Esophagus (tissue), 2 donors: ENCODE measurements around the gene VPS13D. TPM values are rescaled to one million over a fixed set of nuclear protein-coding genes. Genes with fewer than 3 reads are reported as not detected.
"Not testable (repeated sequence)": the region's sequence is repeated elsewhere in the genome, so short reads cannot be mapped to it uniquely, and the experiment has no call there.

Source experiments
- H3K27ac ChIP-seq, 2 donors: one replicate each; pipeline ENCODE4 v1.5.1; 2013; ENCODE audit warnings: low read depth in 2 of 2, mild to moderate bottlenecking in 2 of 2, inconsistent platforms in 1 of 2, low read length in 1 of 2, moderate library complexity in 1 of 2
- H3K27me3 ChIP-seq, 2 donors: one replicate each; pipeline ENCODE4 v1.6.1; 2013; ENCODE audit warnings: low read length in 2 of 2, control low read depth in 1 of 2, mild to moderate bottlenecking in 1 of 2; ENCODE audit not compliant: insufficient read depth in 2 of 2, control insufficient read depth in 1 of 2
- H3K36me3 ChIP-seq, 2 donors: one replicate each; pipeline ENCODE4 v1.6.1; 2013; ENCODE audit warnings: low read length in 1 of 2; ENCODE audit not compliant: control insufficient read depth in 2 of 2, insufficient read depth in 2 of 2
- H3K4me1 ChIP-seq, 2 donors: one replicate each; pipeline ENCODE4 v1.6.1; 2013; ENCODE audit warnings: low read length in 1 of 2; ENCODE audit not compliant: control insufficient read depth in 2 of 2, insufficient read depth in 2 of 2
- H3K4me3 ChIP-seq, 2 donors: one replicate each; pipeline ENCODE4 v1.5.1; 2013; ENCODE audit warnings: low read length in 2 of 2, mild to moderate bottlenecking in 2 of 2, low read depth in 1 of 2, moderate library complexity in 1 of 2
- H3K9me3 ChIP-seq, 2 donors: one replicate each; pipeline ENCODE4 v1.6.1; 2013; ENCODE audit warnings: mild to moderate bottlenecking in 2 of 2, low read depth in 1 of 2, low read length in 1 of 2, moderate library complexity in 1 of 2; ENCODE audit not compliant: control insufficient read depth in 2 of 2, insufficient read depth in 1 of 2
- WGBS, 2 donors: extraction: QIAGEN DNeasy Blood & Tissue Kit; methylation state at CpG; one replicate each; pipeline ENCODE4 v1.1.7; 2013; 5-methylcytosine and 5-hydroxymethylcytosine counted together
- polyA plus RNA-seq, 2 donors: library from polyadenylated mRNA; stranded (reverse); fragments of 200-250 nt; gene quantifications; one replicate each; pipeline ENCODE4 v1.2.3, GENCODE V29; 2013
- donor health status: healthy with polysubstance abuse.
- donor health status: Bipolar disorder and iron deficiency.

The VPS13D gene
- polyA plus RNA-seq, 2 donors, result 26.3 to 36.9 TPM

- Histone ChIP-seq H3K36me3 (peaks cover 6 to 7% of the 10 kb centered on the region in 2 donors), H3K9me3 (no peaks in the 10 kb centered on the region), H3K27me3 (no peaks in the 10 kb centered on the region), H3K4me3 (no peak overlapping the region), H3K27ac (peak overlapping the region; percentile 6 to 60), H3K4me1 (peaks cover 12 to 13% of the 10 kb centered on the region in 2 donors)
Observed at GRCh38 chr1:12452262-12452661, 222.4 kb downstream of the VPS13D start.

DNA sequence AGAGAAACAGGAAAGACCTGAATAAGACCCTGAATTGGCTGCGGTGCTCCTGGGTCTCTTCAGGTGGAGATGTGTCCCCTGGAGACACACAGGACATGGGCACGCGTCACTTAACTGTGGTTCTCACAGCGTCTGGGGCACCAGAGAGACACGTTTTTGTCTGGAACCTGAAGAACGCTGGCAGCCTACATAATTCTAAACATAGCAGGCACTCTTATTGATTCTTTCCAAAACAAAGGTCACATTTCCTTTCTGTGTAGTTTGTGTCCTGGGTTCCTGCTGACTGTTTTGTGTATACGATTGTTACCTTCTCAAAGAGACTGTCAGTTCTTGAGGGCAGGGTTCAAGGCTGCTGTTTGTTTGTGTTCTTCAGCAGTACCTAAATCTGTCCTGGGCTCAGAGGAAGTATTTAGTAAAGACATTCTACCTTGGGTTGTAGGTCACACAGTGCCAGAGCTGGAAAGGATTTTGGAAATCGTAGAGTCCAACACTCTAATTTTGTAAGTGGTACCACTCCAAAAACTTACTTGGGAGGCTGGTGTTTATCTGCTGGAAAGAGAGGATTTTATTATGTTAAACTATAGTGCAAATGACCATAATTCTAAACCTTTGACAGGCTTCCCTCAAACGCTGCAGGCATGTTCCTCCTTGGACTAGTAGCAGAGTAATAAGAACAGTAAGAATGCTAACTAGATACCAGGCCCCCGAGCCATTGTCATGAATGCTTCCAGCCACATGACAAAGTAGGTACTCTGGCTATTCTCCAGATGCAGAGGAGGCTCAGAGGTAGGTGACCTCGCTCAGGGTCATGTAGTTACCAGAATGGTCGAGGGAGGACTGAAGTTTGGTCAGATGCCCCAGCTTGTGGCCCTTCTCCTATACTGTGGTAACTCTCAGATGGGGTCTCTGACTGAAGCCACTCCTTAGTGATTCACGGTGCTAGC, 223.8 kb downstream of the VPS13D start:
- Histone ChIP-seq H3K27me3 (no peaks in the 10 kb centered on the region), H3K4me1 (peaks cover 8 to 10% of the 10 kb centered on the region in 2 donors), H3K27ac (peak overlapping the region; percentile 66 to 89), H3K9me3 (no peaks in the 10 kb centered on the region), H3K4me3 (no peak overlapping the region), H3K36me3 (peaks cover 6 to 7% of the 10 kb centered on the region in 2 donors)
- 40 to 49% methylated on average over 13 of the region's 13 CpGs for WGBS, 2 donors

- H3K9me3 ChIP-seq, result no peaks in the 10 kb centered on the region
- peak overlapping the region; percentile 66 to 89 for H3K27ac ChIP-seq
- no peaks in the 10 kb centered on the region for H3K27me3 ChIP-seq
- H3K4me3 ChIP-seq, result no peak overlapping the region
- peaks cover 8 to 9% of the 10 kb centered on the region in 2 donors for H3K4me1 ChIP-seq
- peaks cover 6 to 7% of the 10 kb centered on the region in 2 donors for H3K36me3 ChIP-seq
- WGBS, 2 donors, result 38 to 40% methylated on average over 4 of the region's 4 CpGs
Observed at GRCh38 chr1:12454406-12455391, 224.9 kb downstream of the VPS13D start.

DNA sequence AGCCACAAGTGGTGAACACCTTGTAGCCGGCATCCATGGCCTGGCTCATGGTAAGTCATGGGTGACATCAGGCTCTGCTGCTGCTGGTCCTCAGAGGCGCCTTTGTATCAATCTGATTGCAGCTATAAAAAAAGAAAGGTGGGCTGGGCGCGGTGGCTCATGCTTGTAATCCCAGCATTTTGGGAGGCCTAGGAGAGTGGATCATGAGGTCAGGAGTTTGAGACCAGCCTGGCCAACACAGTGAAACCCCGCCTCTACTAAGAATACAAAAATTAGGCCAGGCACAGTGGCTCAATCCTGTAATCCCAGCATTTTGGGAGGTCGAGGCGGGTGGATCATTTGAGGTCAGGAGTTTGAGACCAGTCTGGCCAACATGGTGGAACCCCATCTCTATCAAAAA, 226.3 kb downstream of the VPS13D start:
- not testable (repeated sequence) for H3K4me3 ChIP-seq, H3K4me1 ChIP-seq, H3K9me3 ChIP-seq, H3K36me3 ChIP-seq, H3K27me3 ChIP-seq
- 96 to 98% methylated on average over 7 of the region's 7 CpGs for WGBS, 2 donors
- peak overlapping the region in 1 of 2 donors; percentile 58 for H3K27ac ChIP-seq

DNA sequence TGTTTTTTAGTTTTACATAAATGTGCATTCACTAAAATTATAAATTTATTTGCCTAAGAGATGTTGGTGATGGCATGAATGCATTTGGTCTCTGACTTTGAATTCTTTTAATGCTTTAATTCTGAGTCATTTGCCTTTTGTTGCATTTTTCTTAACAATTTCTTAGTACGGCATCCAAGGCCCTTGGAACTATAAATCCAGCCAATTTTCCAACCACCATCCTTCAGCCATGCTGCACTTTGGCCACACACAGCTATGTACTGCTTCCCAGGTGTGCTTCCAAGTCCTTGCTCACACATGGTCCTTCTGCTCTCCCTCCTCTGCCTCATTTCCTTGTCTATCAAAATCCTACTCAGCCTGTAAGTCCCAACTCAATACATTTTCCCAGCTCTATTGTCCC, 227.1 kb downstream of the VPS13D start:
- Histone ChIP-seq H3K4me1 (peaks cover 3 to 6% of the 10 kb centered on the region in 2 donors), H3K9me3 (no peaks in the 10 kb centered on the region), H3K36me3 (peaks cover 5 to 7% of the 10 kb centered on the region in 2 donors), H3K27ac (peak overlapping the region in 1 of 2 donors; percentile 69), H3K27me3 (no peaks in the 10 kb centered on the region), H3K4me3 (no peak overlapping the region)
- 32 to 35% methylated on average over 1 of the region's 1 CpG for WGBS, 2 donors

- peak overlapping the region; percentile 72 to 73 for H3K27ac ChIP-seq
- no peaks in the 10 kb centered on the region for H3K27me3 ChIP-seq
- peaks cover 3 to 11% of the 10 kb centered on the region in 2 donors for H3K36me3 ChIP-seq
- H3K4me1 ChIP-seq, result peaks cover 9% of the 10 kb centered on the region in 2 donors
- 66 to 67% methylated on average over 4 of the region's 4 CpGs for WGBS, 2 donors
- no peaks in the 10 kb centered on the region for H3K9me3 ChIP-seq
- no peak overlapping the region for H3K4me3 ChIP-seq
Observed at GRCh38 chr1:12457771-12458170, 227.9 kb downstream of the VPS13D start.

- 39 to 50% methylated on average over 1 of the region's 1 CpG for WGBS, 2 donors
- Histone ChIP-seq H3K9me3 (no peaks in the 10 kb centered on the region), H3K4me1 (peaks cover 9% of the 10 kb centered on the region in 2 donors), H3K36me3 (peaks cover 3 to 15% of the 10 kb centered on the region in 2 donors), H3K4me3 (no peak overlapping the region), H3K27ac (peak overlapping the region; percentile 54 to 55), H3K27me3 (no peaks in the 10 kb centered on the region)
Observed at GRCh38 chr1:12458571-12458970, 228.7 kb downstream of the VPS13D start.

GRCh38 chr1:12460121-12460520, 230.3 kb downstream of the VPS13D start:
- Histone ChIP-seq H3K4me3 (no peak overlapping the region), H3K4me1 (peaks cover 5 to 10% of the 10 kb centered on the region in 2 donors), H3K27me3 (no peaks in the 10 kb centered on the region), H3K36me3 (peaks cover 3 to 15% of the 10 kb centered on the region in 2 donors), H3K9me3 (no peaks in the 10 kb centered on the region), H3K27ac (peak overlapping the region in 1 of 2 donors; percentile 58)
- WGBS, 2 donors, result 79 to 87% methylated on average over 6 of the region's 6 CpGs

DNA sequence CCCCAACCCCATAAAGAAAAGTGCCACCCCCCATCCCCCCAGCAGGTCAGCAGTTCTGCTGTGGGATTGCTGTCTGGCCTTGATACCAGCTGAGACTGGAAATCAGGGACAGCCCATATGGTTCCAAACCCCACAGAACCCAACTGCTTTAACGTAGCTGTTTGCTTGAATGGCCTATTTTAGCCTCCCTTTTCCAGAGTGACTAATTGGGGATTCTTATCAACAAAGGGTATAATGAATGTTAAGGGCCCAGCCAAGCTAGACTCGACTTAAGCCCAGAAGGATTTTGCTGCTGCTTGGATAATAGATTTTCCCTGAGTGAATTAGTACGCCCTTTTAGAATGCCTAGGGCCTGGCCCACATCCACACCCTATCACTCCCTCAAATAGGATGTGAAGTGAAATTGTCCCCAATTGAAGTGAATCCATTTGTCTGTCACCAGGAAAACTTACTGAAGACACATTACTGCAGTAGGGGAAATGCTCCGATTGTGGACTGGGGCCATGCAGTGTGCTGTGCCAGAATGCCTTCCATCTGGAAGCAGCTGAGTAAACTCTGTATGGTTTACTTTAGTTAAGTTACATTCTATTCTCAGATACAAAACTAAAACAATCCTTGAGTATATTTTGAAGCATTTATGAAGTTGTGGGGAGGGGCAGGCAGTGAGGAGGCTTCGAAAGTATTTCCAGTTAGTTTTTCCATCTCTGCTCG, 231.2 kb downstream of the VPS13D start:
- no peak overlapping the region for H3K4me3 ChIP-seq

More for the DNA sequence above, 231.2 kb downstream of the VPS13D start:
- H3K27me3 ChIP-seq, result no peaks in the 10 kb centered on the region
- peak overlapping the region; percentile 79 to 88 for H3K27ac ChIP-seq
- WGBS, 2 donors, result 24 to 28% methylated on average over 6 of the region's 6 CpGs
- H3K4me1 ChIP-seq, result peaks cover 5 to 10% of the 10 kb centered on the region in 2 donors
- no peaks in the 10 kb centered on the region for H3K9me3 ChIP-seq
- peaks cover 2 to 15% of the 10 kb centered on the region in 2 donors for H3K36me3 ChIP-seq
